HEK293 (cell line): Measurements from ENCODE around the gene AZGP1.

ENCODE experiments used
- FEZF1 ChIP-seq: fragments of 450-650 bp; formaldehyde crosslinking; IDR thresholded peaks from 2 replicates; pipeline ENCODE4 v1.5.1; 2016; ENCODE audit warnings: missing biosample characterization, missing genetic modification characterization
- GLI4 ChIP-seq: fragments of 450-650 bp; formaldehyde crosslinking; IDR thresholded peaks from 2 replicates; pipeline ENCODE4 v1.5.1; 2016; ENCODE audit warnings: missing biosample characterization, missing genetic modification characterization
- KLF10 ChIP-seq: fragments of 450-650 bp; IDR thresholded peaks from 2 replicates; pipeline ENCODE4 v1.5.1; 2018; ENCODE audit warnings: missing biosample characterization, mild to moderate bottlenecking, missing genetic modification characterization
- KLF9 ChIP-seq: fragments of 450-650 bp; formaldehyde crosslinking; IDR thresholded peaks from 2 replicates; pipeline ENCODE4 v1.5.1; 2016; ENCODE audit warnings: missing biosample characterization, missing genetic modification characterization, low read depth
- SP7 ChIP-seq: fragments of 450-650 bp; formaldehyde crosslinking; IDR thresholded peaks from 2 replicates; pipeline ENCODE4 v1.5.1; 2016; ENCODE audit warnings: missing biosample characterization, missing genetic modification characterization
- YY2 ChIP-seq: fragments of 450-650 bp; formaldehyde crosslinking; IDR thresholded peaks from 2 replicates; pipeline ENCODE4 v1.5.1; 2016; ENCODE audit warnings: missing biosample characterization, missing genetic modification characterization
- ZBTB17 ChIP-seq: fragments of 450-650 bp; formaldehyde crosslinking; IDR thresholded peaks from 2 replicates; pipeline ENCODE4 v1.5.1; 2016; ENCODE audit warnings: missing biosample characterization, missing genetic modification characterization
- ZFP41 ChIP-seq: fragments of 450-650 bp; formaldehyde crosslinking; IDR thresholded peaks from 2 replicates; pipeline ENCODE4 v1.5.1; 2016; ENCODE audit warnings: missing biosample characterization, missing genetic modification characterization, borderline replicate concordance
- ZNF146 ChIP-seq: fragments of 450-650 bp; formaldehyde crosslinking; IDR thresholded peaks from 2 replicates; pipeline ENCODE4 v1.5.1; 2016; ENCODE audit warnings: missing biosample characterization, missing genetic modification characterization
- ZNF148 ChIP-seq: fragments of 450-650 bp; formaldehyde crosslinking; IDR thresholded peaks from 2 replicates; pipeline ENCODE4 v1.5.0; 2017; ENCODE audit warnings: missing biosample characterization, missing genetic modification characterization, borderline replicate concordance
- ZNF169 ChIP-seq: fragments of 450-650 bp; formaldehyde crosslinking; IDR thresholded peaks from 2 replicates; pipeline ENCODE4 v1.5.1; 2016; ENCODE audit warnings: missing biosample characterization, missing genetic modification characterization
- ZNF18 ChIP-seq: fragments of 450-650 bp; formaldehyde crosslinking; IDR thresholded peaks from 2 replicates; pipeline ENCODE4 v1.5.1; 2016; ENCODE audit warnings: missing biosample characterization, missing genetic modification characterization
- ZNF184 ChIP-seq: fragments of 450-650 bp; IDR thresholded peaks from 2 replicates; pipeline ENCODE4 v1.5.1; 2018; ENCODE audit warnings: missing biosample characterization, mild to moderate bottlenecking, missing genetic modification characterization
- ZNF37A ChIP-seq: fragments of 450-650 bp; IDR thresholded peaks from 2 replicates; pipeline ENCODE4 v1.5.1; 2018; ENCODE audit warnings: missing biosample characterization, missing genetic modification characterization
- ZNF404 ChIP-seq: fragments of 450-650 bp; formaldehyde crosslinking; IDR thresholded peaks from 2 replicates; pipeline ENCODE4 v1.5.1; 2017; ENCODE audit warnings: missing biosample characterization, missing genetic modification characterization
- ZNF426 ChIP-seq: fragments of 450-650 bp; formaldehyde crosslinking; IDR thresholded peaks from 2 replicates; pipeline ENCODE4 v1.5.1; 2017; ENCODE audit warnings: missing biosample characterization, missing genetic modification characterization, mild to moderate bottlenecking, inconsistent platforms, moderate library complexity
- ZNF521 ChIP-seq: fragments of 450-650 bp; formaldehyde crosslinking; IDR thresholded peaks from 2 replicates; pipeline ENCODE4 v1.5.1; 2017; ENCODE audit warnings: missing biosample characterization, mild to moderate bottlenecking, missing genetic modification characterization
- ZNF529 ChIP-seq: fragments of 450-650 bp; formaldehyde crosslinking; IDR thresholded peaks from 2 replicates; pipeline ENCODE4 v1.5.1; 2017; ENCODE audit warnings: missing genetic modification characterization, missing biosample characterization; ENCODE audit not compliant: insufficient replicate concordance
- ZNF585B ChIP-seq: fragments of 450-650 bp; formaldehyde crosslinking; IDR thresholded peaks from 2 replicates; pipeline ENCODE4 v1.5.1; 2016; ENCODE audit warnings: missing biosample characterization, missing genetic modification characterization
- ZNF600 ChIP-seq: fragments of 450-650 bp; formaldehyde crosslinking; IDR thresholded peaks from 2 replicates; pipeline ENCODE4 v1.5.1; 2016; ENCODE audit warnings: missing biosample characterization, missing genetic modification characterization
- ZNF610 ChIP-seq: fragments of 450-650 bp; formaldehyde crosslinking; IDR thresholded peaks from 2 replicates; pipeline ENCODE4 v1.5.1; 2016; ENCODE audit warnings: missing biosample characterization, missing genetic modification characterization, borderline replicate concordance
- ZNF776 ChIP-seq: fragments of 450-650 bp; formaldehyde crosslinking; IDR thresholded peaks from 2 replicates; pipeline ENCODE4 v1.5.0; 2017; ENCODE audit warnings: missing biosample characterization, missing genetic modification characterization, borderline replicate concordance
- ZNF777 ChIP-seq: fragments of 450-650 bp; formaldehyde crosslinking; IDR thresholded peaks from 2 replicates; pipeline ENCODE4 v1.5.1; 2017; ENCODE audit warnings: missing biosample characterization, missing genetic modification characterization, borderline replicate concordance
- ZNF785 ChIP-seq: fragments of 450-650 bp; formaldehyde crosslinking; IDR thresholded peaks from 2 replicates; pipeline ENCODE4 v1.5.1; 2016; ENCODE audit warnings: missing biosample characterization, missing genetic modification characterization
- TF ChIP-seq, protein P1 (sequence below): fragments of 450-650 bp; formaldehyde crosslinking; IDR thresholded peaks from 2 replicates; pipeline ENCODE4 v1.5.1; 2016; ENCODE audit warnings: missing biosample characterization, missing genetic modification characterization, borderline replicate concordance
- TF ChIP-seq, protein P2 (sequence below): fragments of 450-650 bp; formaldehyde crosslinking; IDR thresholded peaks from 2 replicates; pipeline ENCODE4 v1.5.1; 2017; ENCODE audit warnings: missing biosample characterization, missing genetic modification characterization
- TF ChIP-seq, protein P3 (sequence below): fragments of 450-650 bp; formaldehyde crosslinking; IDR thresholded peaks from 2 replicates; pipeline ENCODE4 v1.5.1; 2016; ENCODE audit warnings: missing biosample characterization, missing genetic modification characterization
- TF ChIP-seq, protein P4 (sequence below): fragments of 450-650 bp; formaldehyde crosslinking; IDR thresholded peaks from 2 replicates; pipeline ENCODE4 v1.5.1; 2017; ENCODE audit warnings: missing biosample characterization, missing genetic modification characterization

The AZGP1 gene

DNA sequence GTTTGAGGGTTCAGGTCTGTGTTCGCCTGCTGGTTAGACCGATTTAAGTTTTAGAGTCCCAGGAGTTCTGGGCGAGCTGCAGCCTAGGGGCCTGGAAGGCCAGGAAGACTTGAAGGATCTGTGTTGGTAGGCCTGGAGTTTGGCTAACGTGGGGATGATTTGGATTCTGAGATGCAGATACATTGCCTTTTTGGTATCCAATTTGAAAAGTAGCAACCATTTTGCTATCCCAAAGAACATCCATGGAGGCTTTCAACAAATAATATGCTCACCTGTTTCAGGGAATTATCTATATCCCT, 56.1 kb downstream of the AZGP1 start (continued):
- TF ChIP-seq, protein P1, sequence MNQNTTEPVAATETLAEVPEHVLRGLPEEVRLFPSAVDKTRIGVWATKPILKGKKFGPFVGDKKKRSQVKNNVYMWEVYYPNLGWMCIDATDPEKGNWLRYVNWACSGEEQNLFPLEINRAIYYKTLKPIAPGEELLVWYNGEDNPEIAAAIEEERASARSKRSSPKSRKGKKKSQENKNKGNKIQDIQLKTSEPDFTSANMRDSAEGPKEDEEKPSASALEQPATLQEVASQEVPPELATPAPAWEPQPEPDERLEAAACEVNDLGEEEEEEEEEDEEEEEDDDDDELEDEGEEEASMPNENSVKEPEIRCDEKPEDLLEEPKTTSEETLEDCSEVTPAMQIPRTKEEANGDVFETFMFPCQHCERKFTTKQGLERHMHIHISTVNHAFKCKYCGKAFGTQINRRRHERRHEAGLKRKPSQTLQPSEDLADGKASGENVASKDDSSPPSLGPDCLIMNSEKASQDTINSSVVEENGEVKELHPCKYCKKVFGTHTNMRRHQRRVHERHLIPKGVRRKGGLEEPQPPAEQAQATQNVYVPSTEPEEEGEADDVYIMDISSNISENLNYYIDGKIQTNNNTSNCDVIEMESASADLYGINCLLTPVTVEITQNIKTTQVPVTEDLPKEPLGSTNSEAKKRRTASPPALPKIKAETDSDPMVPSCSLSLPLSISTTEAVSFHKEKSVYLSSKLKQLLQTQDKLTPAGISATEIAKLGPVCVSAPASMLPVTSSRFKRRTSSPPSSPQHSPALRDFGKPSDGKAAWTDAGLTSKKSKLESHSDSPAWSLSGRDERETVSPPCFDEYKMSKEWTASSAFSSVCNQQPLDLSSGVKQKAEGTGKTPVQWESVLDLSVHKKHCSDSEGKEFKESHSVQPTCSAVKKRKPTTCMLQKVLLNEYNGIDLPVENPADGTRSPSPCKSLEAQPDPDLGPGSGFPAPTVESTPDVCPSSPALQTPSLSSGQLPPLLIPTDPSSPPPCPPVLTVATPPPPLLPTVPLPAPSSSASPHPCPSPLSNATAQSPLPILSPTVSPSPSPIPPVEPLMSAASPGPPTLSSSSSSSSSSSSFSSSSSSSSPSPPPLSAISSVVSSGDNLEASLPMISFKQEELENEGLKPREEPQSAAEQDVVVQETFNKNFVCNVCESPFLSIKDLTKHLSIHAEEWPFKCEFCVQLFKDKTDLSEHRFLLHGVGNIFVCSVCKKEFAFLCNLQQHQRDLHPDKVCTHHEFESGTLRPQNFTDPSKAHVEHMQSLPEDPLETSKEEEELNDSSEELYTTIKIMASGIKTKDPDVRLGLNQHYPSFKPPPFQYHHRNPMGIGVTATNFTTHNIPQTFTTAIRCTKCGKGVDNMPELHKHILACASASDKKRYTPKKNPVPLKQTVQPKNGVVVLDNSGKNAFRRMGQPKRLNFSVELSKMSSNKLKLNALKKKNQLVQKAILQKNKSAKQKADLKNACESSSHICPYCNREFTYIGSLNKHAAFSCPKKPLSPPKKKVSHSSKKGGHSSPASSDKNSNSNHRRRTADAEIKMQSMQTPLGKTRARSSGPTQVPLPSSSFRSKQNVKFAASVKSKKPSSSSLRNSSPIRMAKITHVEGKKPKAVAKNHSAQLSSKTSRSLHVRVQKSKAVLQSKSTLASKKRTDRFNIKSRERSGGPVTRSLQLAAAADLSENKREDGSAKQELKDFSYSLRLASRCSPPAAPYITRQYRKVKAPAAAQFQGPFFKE: no peak
- TF ChIP-seq ZNF404 (tag by site-specific recombination): 0 out of 2 replicates have a peak, but pooled peaks have one; percentile 24
- 0 out of 2 replicates have a peak, but pooled peaks have one; percentile 4 for TF ChIP-seq SP7
- TF ChIP-seq KLF9: no peak
- TF ChIP-seq ZNF146 (tag by site-specific recombination): no peak
- TF ChIP-seq, protein P2, sequence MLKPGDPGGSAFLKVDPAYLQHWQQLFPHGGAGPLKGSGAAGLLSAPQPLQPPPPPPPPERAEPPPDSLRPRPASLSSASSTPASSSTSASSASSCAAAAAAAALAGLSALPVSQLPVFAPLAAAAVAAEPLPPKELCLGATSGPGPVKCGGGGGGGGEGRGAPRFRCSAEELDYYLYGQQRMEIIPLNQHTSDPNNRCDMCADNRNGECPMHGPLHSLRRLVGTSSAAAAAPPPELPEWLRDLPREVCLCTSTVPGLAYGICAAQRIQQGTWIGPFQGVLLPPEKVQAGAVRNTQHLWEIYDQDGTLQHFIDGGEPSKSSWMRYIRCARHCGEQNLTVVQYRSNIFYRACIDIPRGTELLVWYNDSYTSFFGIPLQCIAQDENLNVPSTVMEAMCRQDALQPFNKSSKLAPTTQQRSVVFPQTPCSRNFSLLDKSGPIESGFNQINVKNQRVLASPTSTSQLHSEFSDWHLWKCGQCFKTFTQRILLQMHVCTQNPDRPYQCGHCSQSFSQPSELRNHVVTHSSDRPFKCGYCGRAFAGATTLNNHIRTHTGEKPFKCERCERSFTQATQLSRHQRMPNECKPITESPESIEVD (tag by site-specific recombination): no peak
- TF ChIP-seq ZNF426: no peak
- TF ChIP-seq ZNF777 (tag by site-specific recombination): no peak
- TF ChIP-seq, protein P3, sequence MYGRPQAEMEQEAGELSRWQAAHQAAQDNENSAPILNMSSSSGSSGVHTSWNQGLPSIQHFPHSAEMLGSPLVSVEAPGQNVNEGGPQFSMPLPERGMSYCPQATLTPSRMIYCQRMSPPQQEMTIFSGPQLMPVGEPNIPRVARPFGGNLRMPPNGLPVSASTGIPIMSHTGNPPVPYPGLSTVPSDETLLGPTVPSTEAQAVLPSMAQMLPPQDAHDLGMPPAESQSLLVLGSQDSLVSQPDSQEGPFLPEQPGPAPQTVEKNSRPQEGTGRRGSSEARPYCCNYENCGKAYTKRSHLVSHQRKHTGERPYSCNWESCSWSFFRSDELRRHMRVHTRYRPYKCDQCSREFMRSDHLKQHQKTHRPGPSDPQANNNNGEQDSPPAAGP (tag by site-specific recombination): no peak
- no peak for TF ChIP-seq ZNF37A (tag by site-specific recombination)
- no peak for TF ChIP-seq ZFP41 (tag by site-specific recombination)
- no peak for TF ChIP-seq GLI4 (tag by site-specific recombination)
- TF ChIP-seq ZNF169 (tag by site-specific recombination): no peak
- TF ChIP-seq ZNF148 (tag by site-specific recombination): no peak
- TF ChIP-seq YY2 (tag by site-specific recombination): no peak
- 0 out of 2 replicates have a peak, but pooled peaks have one; percentile 0 for TF ChIP-seq ZNF610 (tag by site-specific recombination)
- no peak for TF ChIP-seq KLF10 (tag by site-specific recombination)
- no peak for TF ChIP-seq ZNF585B (tag by site-specific recombination)
- TF ChIP-seq ZNF521 (tag by site-specific recombination): no peak
- no peak for TF ChIP-seq ZNF184 (tag by site-specific recombination)
- no peak for TF ChIP-seq ZNF600 (tag by site-specific recombination)
- TF ChIP-seq ZNF529: no peak
- TF ChIP-seq ZNF18 (tag by site-specific recombination): no peak
- TF ChIP-seq ZBTB17 (tag by site-specific recombination): peak; percentile 8; the same call in 1 of the 2 replicates
- TF ChIP-seq, protein P4, sequence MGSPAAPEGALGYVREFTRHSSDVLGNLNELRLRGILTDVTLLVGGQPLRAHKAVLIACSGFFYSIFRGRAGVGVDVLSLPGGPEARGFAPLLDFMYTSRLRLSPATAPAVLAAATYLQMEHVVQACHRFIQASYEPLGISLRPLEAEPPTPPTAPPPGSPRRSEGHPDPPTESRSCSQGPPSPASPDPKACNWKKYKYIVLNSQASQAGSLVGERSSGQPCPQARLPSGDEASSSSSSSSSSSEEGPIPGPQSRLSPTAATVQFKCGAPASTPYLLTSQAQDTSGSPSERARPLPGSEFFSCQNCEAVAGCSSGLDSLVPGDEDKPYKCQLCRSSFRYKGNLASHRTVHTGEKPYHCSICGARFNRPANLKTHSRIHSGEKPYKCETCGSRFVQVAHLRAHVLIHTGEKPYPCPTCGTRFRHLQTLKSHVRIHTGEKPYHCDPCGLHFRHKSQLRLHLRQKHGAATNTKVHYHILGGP (tag by site-specific recombination): no peak
- TF ChIP-seq ZNF785 (tag by site-specific recombination): no peak
- TF ChIP-seq FEZF1 (tag by site-specific recombination): no peak
- no peak for TF ChIP-seq ZNF776 (tag by site-specific recombination)
